ENCODE results near the gene NIM1K.

DNA sequence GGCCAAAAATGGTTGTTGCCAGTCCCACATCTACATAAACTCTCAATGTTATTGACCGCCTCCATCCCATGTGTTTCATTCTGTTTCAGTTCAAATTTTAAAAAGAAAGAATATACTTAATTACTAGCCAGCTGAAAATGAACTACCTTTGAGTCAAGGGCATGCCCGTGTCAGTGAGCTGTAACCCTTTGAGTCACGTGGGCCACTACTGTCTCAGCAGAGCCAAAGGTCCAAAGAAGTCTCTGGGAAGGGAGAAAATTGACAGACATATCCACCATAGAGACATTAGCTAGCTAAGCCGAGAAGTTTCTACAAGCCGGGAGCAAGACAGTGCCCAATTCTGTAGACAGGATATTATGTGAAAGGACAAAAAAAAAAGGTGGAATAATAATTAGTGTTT is 59.7 kb downstream of the NIM1K start:
- TF ChIP-seq CTCF (conservative IDR thresholded peaks at IDR 0.05 in 1 of 2, IDR thresholded peaks at IDR 0.05 in 1 of 2; ENCODE audit: low read depth in 1 of 2, low read length in 2 of 2), result no peak
- TF ChIP-seq EZH2 (IDR thresholded peaks at IDR 0.05; ENCODE audit: low read length, missing control alignments), result no peak

Data from fibroblast of lung (primary cell).